NCI-H524 (cell line): ENCODE results near the gene EED.
"Not testable (repeated sequence)": the region's sequence is repeated elsewhere in the genome, so short reads cannot be mapped to it uniquely, and the experiment has no call there.

Experiments
- DNase-seq, 2 experiments: peaks; one replicate each; lab custom pipeline; 2025; lab: John Stamatoyannopoulos, UW

EED gene

DNA sequence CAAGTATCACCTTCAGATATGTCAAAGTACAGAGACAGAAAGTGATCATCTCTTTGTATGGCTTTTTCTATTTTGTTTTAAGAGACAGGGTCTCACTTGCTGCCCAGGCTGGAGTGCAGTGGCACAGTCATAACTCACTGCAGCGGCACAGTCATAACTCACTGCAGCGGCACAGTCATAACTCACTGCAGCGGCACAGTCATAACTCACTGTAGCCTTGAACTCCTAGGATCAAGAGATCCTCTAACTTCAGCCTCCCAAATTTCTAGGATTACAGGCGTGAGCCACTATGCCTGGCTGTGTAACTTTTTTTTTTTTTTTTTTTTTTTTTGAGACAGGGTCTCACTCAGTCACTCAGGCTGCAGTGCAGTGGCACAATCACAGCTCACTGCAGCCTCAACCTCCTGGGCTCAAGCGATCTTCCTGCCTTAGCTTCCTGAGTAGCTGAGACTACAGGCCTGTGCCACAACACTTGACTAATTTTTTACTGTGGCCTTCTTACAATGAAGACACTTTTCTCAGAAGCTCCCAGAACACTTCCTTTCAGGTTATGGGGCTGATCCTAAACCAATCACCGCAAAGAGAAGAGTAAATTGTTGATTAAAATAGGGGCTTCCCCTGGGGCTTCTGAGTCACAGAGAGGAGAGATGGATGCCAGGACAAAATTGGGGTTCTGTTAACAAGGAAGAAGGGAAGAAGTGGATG, 48.5 kb downstream of the EED start:
- DNase-seq: no peak

DNA sequence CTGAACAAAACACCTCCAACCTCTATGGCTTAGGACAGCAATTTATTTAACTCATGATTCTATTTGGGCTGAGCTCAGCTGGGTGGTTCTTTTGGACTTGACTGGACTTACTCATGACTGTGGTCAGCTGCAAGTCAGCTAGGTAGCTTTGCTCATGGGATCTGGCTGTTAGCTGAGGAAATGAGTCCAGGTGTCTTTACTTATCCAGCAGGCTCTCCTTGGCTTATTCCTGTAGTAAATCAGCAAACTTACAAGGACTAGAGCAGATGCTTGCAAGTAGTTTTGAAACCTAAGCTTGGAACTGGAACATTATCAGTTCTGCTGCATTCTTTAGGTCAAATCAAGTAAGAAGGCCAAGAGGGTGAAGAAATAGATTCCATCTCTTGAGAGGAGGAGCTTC, 49.5 kb downstream of the EED start:
- DNase-seq: no peak

DNA sequence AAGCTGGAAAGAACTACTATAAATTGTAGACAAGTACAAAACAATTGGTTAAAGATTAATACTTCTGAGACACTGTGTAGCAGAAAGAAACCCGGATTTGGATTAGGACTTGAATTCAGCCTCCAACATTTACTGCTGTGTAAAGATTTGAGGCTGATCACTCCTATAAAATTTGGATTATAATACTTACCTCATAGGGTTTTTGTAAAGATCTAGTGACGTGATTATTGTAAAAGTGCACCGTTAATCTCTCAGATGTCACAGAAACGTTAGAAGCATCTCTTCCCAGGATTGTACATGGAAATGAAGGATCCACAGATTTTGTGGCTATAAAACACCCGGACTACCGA, 57.2 kb downstream of the EED start:
- DNase-seq: no peak

DNA sequence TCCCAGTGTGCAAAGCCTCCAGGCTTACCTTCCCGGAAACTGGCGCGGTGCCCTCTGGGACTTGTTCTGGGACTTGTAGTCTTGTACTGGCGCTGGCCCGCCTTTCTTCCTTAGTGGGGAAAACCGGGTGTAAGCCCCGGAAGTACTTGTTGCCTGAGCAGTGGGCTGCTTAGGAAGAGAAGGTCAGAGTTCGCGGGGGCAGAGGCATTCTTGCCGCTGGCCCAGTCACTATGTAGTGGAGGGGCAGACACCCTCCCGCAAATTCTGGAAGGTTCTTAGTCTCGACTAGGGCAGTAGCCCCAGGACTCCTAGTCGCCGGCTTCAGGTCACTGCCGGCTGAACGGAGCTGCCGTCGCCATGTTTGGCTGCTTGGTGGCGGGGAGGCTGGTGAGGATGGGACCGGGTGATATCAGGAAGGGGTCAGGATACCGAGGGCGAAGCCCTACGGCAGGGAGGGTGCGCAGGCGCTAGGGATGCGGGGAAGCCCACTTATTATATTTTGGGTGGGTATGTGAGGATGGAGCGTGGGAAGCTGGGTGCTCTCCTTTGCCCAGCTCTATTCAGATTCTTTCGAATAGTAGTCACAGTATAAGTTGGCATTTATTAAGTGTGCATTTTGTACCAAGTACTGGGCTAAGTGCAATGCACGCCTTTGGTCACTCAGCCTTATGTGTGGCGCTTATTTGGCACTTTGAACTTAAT, 57.7 kb downstream of the EED start, which contains the start of gene HIKESHI:
Gene HIKESHI, plus strand, starts transcription at position 149 of the 702 bp plus-strand sequence. Its CDS starts 209 bp downstream, at position 358.
- peak; percentile 96 to 98 for DNase-seq

DNA sequence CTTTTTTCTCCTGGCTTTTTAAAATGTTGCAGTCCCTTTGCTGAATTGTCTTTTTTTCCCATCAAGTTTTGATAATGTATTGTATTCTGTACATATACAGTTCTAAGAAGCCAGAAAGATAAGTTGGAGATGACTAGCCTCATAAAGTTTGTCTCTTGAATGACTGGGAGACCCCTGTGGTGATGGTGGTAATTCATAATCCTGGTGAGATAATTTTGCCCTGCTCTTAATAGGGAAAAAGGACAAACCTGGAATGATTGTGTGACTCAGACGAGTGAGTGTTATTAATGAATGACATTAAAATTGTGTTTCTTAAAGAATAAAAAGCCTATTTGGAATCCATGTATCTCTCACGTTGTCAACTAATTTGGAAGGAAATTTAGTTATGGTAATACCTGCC, 58.7 kb downstream of the EED start:
- DNase-seq: no peak

DNA sequence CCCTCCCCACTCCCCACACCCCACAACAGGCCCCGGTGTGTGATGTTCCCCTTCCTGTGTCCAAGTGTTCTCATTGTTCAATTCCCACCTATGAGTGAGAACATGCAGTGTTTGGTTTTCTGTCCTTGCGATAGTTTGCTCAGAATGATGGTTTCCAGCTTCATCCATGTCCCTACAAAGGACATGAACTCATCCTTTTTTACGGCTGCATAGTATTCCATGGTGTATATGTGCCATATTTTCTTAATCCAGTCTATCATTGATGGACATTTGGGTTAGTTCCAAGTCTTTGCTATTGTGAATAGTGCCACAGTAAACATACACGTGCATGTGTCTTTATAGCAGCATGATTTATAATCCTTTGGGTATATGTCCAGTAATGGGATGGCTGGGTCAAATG, 64.2 kb downstream of the EED start:
- DNase-seq: not testable (repeated sequence)

DNA sequence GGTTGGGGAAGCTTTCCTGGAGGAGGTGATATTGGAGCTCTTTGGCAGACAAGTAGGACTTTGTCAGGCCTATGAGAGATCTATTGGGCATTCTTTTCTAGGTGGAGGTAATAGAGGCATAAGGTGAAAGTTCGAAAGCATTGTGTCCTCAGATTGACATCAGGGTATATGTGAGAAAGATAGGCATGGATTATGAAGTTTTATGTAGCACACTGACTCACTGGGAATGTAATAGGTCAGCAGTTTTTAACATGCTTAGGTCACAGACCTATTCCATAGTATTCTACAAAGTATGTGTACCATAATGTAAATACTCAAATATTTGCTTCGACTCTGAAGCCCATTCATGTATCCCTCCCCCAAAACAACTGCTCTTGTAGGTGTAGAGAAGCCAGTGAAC, 69.2 kb downstream of the EED start:
- no peak for DNase-seq

DNA sequence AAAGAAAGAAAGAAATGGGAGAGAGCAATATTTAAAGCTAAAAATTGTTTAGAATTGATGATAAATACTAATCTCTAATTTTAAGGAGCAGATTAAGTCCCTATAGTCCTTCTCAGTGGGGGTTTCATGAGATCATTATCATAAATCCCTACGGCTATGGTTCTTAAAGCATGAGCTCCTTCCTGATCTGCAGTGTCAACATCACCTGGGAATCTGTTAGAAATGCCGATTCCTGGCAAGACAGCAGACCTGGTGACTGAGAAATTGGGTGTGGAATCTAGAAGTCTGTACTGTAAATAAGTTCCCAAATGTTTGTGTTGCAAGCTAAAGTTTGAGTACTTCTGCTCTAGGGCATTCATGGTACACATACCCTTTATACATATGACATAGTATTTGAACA, 70.1 kb downstream of the EED start:
- DNase-seq: no peak
